WTC11 (cell line): ENCODE measurements around the gene DEFB110. TPM values are rescaled to one million over a fixed set of nuclear protein-coding genes. Genes with fewer than 3 reads are reported as not detected.

ENCODE experiments used
- ATAC-seq: fragments of 200-7000 bp; cut with Tn5 transposase; 2 replicates; pipeline ENCODE4 v1.10.0; 2021; ENCODE audit warnings: mild to moderate bottlenecking, moderate library complexity
- CTCF ChIA-PET: fragments of 300-600 bp; sonication (Branson Sonifier 250); formaldehyde crosslinking; loops from one replicate; lab custom pipeline; 2021; ENCODE audit warnings: antibody characterized with exemption; lab: Charles Lee
- POLR2A ChIA-PET: fragments of 350-600 bp; sonication (Branson Sonifier 250); formaldehyde crosslinking; loops from one replicate; lab custom pipeline; 2021; ENCODE audit warnings: antibody characterized with exemption; lab: Charles Lee
- DNase-seq: peaks from one replicate; pipeline ENCODE4 v3.0.0; 2021; ENCODE audit warnings: low spot score
- H3K27ac Mint-ChIP-seq: 2 replicates; pipeline ENCODE4 v1.8.0; 2021; ENCODE audit warnings: mixed read lengths
- H3K27me3 Mint-ChIP-seq: 2 replicates; pipeline ENCODE4 v1.8.0; 2021; ENCODE audit warnings: low read depth, mild to moderate bottlenecking, moderate library complexity, mixed read lengths
- H3K36me3 Mint-ChIP-seq: 2 replicates; pipeline ENCODE4 v1.8.0; 2021; ENCODE audit warnings: mixed read lengths
- H3K4me1 Mint-ChIP-seq: 2 replicates; pipeline ENCODE4 v1.8.0; 2022; ENCODE audit warnings: mixed read lengths
- H3K4me3 Mint-ChIP-seq: 2 replicates; pipeline ENCODE4 v1.8.0; 2021; ENCODE audit warnings: mild to moderate bottlenecking, moderate library complexity, mixed read lengths
- H3K9me3 Mint-ChIP-seq: 2 replicates; pipeline ENCODE4 v1.8.0; 2021; ENCODE audit warnings: mixed read lengths
- EMX1 ChIP-seq: fragments of 250-450 bp; sonication (Bioruptor Pico); IDR thresholded peaks from 2 replicates; pipeline ENCODE4 v1.8.0; 2021; ENCODE audit warnings: mild to moderate bottlenecking
- SOX15 ChIP-seq: fragments of 250-450 bp; sonication (Bioruptor Pico); IDR thresholded peaks from 2 replicates; pipeline ENCODE4 v1.9.0; 2021; ENCODE audit warnings: mild to moderate bottlenecking
- SP1 ChIP-seq: sonication (generic); formaldehyde crosslinking; conservative IDR thresholded peaks from 2 replicates; pipeline ENCODE4 v1.8.1; 2022; ENCODE audit warnings: missing genetic modification reagents
- total RNA-seq: library from RNA; stranded (reverse); gene quantifications from 3 replicates; pipeline ENCODE4 v1.2.3, GENCODE V29; 2021
- TF ChIP-seq, protein P1 (sequence below): sonication (generic); formaldehyde crosslinking; IDR thresholded peaks from 2 replicates; pipeline ENCODE4 v1.8.1; 2022; ENCODE audit warnings: mild to moderate bottlenecking, missing genetic modification reagents, moderate library complexity, borderline replicate concordance
- TF ChIP-seq, protein P2 (sequence below): fragments of 250-450 bp; sonication (Bioruptor Pico); IDR thresholded peaks from 2 replicates; pipeline ENCODE4 v1.9.0; 2021; ENCODE audit warnings: moderate library complexity, mild to moderate bottlenecking, inconsistent platforms, borderline replicate concordance
- TF ChIP-seq, protein P3 (sequence below): sonication (generic); formaldehyde crosslinking; IDR thresholded peaks from 2 replicates; pipeline ENCODE4 v1.8.1; 2023; ENCODE audit warnings: mild to moderate bottlenecking, missing genetic modification reagents
- TF ChIP-seq, protein P4 (sequence below): sonication (generic); formaldehyde crosslinking; IDR thresholded peaks from 2 replicates; pipeline ENCODE4 v1.8.1; 2023; ENCODE audit warnings: mild to moderate bottlenecking, moderate library complexity, missing genetic modification reagents
- TF ChIP-seq, protein P5 (sequence below): sonication (generic); formaldehyde crosslinking; IDR thresholded peaks from 2 replicates; pipeline ENCODE4 v1.8.0; 2022; ENCODE audit warnings: missing genetic modification reagents
- TF ChIP-seq, protein P6 (sequence below): fragments of 250-450 bp; sonication (Bioruptor Pico); IDR thresholded peaks from 2 replicates; pipeline ENCODE4 v1.9.0; 2021; ENCODE audit warnings: mild to moderate bottlenecking
- TF ChIP-seq, protein P7 (sequence below): sonication (generic); formaldehyde crosslinking; IDR thresholded peaks from 2 replicates; pipeline ENCODE4 v1.8.1; 2022; ENCODE audit warnings: low read depth, missing genetic modification reagents, borderline replicate concordance
- TF ChIP-seq, protein P8 (sequence below): sonication (generic); formaldehyde crosslinking; IDR thresholded peaks from 2 replicates; pipeline ENCODE4 v1.8.1; 2023; ENCODE audit warnings: mild to moderate bottlenecking, missing genetic modification reagents, moderate library complexity
- TF ChIP-seq, protein P9 (sequence below): fragments of 250-450 bp; sonication (Bioruptor Pico); IDR thresholded peaks from 2 replicates; pipeline ENCODE4 v1.9.0; 2021; ENCODE audit warnings: mild to moderate bottlenecking, borderline replicate concordance

The DEFB110 gene
- total RNA-seq, 1 experiment from 2014 or later: not detected

DNA sequence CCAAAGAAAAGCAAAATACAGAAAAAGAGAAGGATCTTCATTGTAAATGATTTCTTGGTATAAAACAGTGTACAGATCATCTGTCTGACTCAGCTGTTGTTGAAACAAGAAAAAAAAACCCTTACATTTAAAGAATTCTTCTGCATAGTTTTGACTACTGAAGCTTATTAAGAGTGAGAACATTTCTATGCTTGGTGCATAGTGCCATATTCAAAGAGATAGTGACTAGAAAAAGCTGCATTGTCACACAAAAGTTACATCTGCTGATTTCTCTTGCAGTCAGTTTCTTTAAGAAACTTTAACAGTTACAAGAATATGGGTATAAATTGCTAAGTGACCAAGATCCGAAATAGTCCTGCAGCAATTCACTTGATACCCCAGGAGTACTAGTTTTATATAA is 28.0 kb upstream of the DEFB110 start, which contains the start of gene DEFB112:
Gene DEFB112, minus strand, starts transcription at position 101 of the 400 bp plus-strand sequence. Its CDS starts 60 bp downstream, at position 41.
- Mint-ChIP-seq H3K4me1 (no peaks in the 10 kb centered on the region), H3K36me3 (no peaks in the 10 kb centered on the region), H3K27ac (no peak within 1 kb of the TSS), H3K4me3 (no peak within 1 kb of the TSS), H3K27me3 (no peaks in the 10 kb centered on the region), H3K9me3 (no peaks in the 10 kb centered on the region)
- ChIA-PET CTCF (no interaction called here), POLR2A (no interaction called here)
- ATAC-seq: no peak
- no peak for DNase-seq
- TF ChIP-seq, protein P1, sequence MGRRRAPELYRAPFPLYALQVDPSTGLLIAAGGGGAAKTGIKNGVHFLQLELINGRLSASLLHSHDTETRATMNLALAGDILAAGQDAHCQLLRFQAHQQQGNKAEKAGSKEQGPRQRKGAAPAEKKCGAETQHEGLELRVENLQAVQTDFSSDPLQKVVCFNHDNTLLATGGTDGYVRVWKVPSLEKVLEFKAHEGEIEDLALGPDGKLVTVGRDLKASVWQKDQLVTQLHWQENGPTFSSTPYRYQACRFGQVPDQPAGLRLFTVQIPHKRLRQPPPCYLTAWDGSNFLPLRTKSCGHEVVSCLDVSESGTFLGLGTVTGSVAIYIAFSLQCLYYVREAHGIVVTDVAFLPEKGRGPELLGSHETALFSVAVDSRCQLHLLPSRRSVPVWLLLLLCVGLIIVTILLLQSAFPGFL (CRISPR knock-in tag): no peak
- TF ChIP-seq, protein P2, sequence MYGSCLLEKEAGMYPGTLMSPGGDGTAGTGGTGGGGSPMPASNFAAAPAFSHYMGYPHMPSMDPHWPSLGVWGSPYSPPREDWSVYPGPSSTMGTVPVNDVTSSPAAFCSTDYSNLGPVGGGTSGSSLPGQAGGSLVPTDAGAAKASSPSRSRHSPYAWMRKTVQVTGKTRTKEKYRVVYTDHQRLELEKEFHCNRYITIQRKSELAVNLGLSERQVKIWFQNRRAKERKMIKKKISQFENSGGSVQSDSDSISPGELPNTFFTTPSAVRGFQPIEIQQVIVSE (CRISPR knock-in tag): no peak
- TF ChIP-seq, protein P3, sequence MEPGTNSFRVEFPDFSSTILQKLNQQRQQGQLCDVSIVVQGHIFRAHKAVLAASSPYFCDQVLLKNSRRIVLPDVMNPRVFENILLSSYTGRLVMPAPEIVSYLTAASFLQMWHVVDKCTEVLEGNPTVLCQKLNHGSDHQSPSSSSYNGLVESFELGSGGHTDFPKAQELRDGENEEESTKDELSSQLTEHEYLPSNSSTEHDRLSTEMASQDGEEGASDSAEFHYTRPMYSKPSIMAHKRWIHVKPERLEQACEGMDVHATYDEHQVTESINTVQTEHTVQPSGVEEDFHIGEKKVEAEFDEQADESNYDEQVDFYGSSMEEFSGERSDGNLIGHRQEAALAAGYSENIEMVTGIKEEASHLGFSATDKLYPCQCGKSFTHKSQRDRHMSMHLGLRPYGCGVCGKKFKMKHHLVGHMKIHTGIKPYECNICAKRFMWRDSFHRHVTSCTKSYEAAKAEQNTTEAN (CRISPR knock-in tag): no peak
- TF ChIP-seq, protein P4, sequence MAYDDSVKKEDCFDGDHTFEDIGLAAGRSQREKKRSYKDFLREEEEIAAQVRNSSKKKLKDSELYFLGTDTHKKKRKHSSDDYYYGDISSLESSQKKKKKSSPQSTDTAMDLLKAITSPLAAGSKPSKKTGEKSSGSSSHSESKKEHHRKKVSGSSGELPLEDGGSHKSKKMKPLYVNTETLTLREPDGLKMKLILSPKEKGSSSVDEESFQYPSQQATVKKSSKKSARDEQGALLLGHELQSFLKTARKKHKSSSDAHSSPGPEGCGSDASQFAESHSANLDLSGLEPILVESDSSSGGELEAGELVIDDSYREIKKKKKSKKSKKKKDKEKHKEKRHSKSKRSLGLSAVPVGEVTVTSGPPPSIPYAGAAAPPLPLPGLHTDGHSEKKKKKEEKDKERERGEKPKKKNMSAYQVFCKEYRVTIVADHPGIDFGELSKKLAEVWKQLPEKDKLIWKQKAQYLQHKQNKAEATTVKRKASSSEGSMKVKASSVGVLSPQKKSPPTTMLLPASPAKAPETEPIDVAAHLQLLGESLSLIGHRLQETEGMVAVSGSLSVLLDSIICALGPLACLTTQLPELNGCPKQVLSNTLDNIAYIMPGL (CRISPR knock-in tag): no peak
- TF ChIP-seq SOX15 (CRISPR knock-in tag) (no peak), SP1 (CRISPR knock-in tag) (no peak), EMX1 (CRISPR knock-in tag) (no peak)
- TF ChIP-seq, protein P5, sequence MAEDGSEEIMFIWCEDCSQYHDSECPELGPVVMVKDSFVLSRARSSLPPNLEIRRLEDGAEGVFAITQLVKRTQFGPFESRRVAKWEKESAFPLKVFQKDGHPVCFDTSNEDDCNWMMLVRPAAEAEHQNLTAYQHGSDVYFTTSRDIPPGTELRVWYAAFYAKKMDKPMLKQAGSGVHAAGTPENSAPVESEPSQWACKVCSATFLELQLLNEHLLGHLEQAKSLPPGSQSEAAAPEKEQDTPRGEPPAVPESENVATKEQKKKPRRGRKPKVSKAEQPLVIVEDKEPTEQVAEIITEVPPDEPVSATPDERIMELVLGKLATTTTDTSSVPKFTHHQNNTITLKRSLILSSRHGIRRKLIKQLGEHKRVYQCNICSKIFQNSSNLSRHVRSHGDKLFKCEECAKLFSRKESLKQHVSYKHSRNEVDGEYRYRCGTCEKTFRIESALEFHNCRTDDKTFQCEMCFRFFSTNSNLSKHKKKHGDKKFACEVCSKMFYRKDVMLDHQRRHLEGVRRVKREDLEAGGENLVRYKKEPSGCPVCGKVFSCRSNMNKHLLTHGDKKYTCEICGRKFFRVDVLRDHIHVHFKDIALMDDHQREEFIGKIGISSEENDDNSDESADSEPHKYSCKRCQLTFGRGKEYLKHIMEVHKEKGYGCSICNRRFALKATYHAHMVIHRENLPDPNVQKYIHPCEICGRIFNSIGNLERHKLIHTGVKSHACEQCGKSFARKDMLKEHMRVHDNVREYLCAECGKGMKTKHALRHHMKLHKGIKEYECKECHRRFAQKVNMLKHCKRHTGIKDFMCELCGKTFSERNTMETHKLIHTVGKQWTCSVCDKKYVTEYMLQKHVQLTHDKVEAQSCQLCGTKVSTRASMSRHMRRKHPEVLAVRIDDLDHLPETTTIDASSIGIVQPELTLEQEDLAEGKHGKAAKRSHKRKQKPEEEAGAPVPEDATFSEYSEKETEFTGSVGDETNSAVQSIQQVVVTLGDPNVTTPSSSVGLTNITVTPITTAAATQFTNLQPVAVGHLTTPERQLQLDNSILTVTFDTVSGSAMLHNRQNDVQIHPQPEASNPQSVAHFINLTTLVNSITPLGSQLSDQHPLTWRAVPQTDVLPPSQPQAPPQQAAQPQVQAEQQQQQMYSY (CRISPR knock-in tag): no peak
- TF ChIP-seq, protein P6, sequence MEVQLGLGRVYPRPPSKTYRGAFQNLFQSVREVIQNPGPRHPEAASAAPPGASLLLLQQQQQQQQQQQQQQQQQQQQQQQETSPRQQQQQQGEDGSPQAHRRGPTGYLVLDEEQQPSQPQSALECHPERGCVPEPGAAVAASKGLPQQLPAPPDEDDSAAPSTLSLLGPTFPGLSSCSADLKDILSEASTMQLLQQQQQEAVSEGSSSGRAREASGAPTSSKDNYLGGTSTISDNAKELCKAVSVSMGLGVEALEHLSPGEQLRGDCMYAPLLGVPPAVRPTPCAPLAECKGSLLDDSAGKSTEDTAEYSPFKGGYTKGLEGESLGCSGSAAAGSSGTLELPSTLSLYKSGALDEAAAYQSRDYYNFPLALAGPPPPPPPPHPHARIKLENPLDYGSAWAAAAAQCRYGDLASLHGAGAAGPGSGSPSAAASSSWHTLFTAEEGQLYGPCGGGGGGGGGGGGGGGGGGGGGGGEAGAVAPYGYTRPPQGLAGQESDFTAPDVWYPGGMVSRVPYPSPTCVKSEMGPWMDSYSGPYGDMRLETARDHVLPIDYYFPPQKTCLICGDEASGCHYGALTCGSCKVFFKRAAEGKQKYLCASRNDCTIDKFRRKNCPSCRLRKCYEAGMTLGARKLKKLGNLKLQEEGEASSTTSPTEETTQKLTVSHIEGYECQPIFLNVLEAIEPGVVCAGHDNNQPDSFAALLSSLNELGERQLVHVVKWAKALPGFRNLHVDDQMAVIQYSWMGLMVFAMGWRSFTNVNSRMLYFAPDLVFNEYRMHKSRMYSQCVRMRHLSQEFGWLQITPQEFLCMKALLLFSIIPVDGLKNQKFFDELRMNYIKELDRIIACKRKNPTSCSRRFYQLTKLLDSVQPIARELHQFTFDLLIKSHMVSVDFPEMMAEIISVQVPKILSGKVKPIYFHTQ (CRISPR knock-in tag): no peak
- TF ChIP-seq, protein P7, sequence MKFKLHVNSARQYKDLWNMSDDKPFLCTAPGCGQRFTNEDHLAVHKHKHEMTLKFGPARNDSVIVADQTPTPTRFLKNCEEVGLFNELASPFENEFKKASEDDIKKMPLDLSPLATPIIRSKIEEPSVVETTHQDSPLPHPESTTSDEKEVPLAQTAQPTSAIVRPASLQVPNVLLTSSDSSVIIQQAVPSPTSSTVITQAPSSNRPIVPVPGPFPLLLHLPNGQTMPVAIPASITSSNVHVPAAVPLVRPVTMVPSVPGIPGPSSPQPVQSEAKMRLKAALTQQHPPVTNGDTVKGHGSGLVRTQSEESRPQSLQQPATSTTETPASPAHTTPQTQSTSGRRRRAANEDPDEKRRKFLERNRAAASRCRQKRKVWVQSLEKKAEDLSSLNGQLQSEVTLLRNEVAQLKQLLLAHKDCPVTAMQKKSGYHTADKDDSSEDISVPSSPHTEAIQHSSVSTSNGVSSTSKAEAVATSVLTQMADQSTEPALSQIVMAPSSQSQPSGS: no peak
- TF ChIP-seq, protein P8, sequence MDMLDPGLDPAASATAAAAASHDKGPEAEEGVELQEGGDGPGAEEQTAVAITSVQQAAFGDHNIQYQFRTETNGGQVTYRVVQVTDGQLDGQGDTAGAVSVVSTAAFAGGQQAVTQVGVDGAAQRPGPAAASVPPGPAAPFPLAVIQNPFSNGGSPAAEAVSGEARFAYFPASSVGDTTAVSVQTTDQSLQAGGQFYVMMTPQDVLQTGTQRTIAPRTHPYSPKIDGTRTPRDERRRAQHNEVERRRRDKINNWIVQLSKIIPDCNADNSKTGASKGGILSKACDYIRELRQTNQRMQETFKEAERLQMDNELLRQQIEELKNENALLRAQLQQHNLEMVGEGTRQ (CRISPR knock-in tag): no peak
- TF ChIP-seq, protein P9, sequence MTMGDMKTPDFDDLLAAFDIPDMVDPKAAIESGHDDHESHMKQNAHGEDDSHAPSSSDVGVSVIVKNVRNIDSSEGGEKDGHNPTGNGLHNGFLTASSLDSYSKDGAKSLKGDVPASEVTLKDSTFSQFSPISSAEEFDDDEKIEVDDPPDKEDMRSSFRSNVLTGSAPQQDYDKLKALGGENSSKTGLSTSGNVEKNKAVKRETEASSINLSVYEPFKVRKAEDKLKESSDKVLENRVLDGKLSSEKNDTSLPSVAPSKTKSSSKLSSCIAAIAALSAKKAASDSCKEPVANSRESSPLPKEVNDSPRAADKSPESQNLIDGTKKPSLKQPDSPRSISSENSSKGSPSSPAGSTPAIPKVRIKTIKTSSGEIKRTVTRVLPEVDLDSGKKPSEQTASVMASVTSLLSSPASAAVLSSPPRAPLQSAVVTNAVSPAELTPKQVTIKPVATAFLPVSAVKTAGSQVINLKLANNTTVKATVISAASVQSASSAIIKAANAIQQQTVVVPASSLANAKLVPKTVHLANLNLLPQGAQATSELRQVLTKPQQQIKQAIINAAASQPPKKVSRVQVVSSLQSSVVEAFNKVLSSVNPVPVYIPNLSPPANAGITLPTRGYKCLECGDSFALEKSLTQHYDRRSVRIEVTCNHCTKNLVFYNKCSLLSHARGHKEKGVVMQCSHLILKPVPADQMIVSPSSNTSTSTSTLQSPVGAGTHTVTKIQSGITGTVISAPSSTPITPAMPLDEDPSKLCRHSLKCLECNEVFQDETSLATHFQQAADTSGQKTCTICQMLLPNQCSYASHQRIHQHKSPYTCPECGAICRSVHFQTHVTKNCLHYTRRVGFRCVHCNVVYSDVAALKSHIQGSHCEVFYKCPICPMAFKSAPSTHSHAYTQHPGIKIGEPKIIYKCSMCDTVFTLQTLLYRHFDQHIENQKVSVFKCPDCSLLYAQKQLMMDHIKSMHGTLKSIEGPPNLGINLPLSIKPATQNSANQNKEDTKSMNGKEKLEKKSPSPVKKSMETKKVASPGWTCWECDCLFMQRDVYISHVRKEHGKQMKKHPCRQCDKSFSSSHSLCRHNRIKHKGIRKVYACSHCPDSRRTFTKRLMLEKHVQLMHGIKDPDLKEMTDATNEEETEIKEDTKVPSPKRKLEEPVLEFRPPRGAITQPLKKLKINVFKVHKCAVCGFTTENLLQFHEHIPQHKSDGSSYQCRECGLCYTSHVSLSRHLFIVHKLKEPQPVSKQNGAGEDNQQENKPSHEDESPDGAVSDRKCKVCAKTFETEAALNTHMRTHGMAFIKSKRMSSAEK (CRISPR knock-in tag): no peak
- TF ChIP-seq, all 79 proteins: peak for 0
